A172 (cell line): Measurements from ENCODE around the gene PPFIA1. TPM values are rescaled to one million over a fixed set of nuclear protein-coding genes. Genes with fewer than 3 reads are reported as not detected.

Experiments
- DNase-seq: peaks from one replicate; pipeline ENCODE4 v3.0.0-alpha.2; 2015; ENCODE audit warnings: low spot score
- total RNA-seq: library from RNA; depleted of rRNA; stranded (reverse); fragments of >200 nt; shearing (Covaris generic); gene quantifications from 2 replicates; pipeline ENCODE4 v1.2.3, GENCODE V29; 2014

The PPFIA1 gene
- total RNA-seq, 1 experiment from 2014 or later: 65.9 TPM

GRCh38 chr11:70414341-70415100, 144.0 kb downstream of the PPFIA1 start:
- DNase-seq: no peak

DNA sequence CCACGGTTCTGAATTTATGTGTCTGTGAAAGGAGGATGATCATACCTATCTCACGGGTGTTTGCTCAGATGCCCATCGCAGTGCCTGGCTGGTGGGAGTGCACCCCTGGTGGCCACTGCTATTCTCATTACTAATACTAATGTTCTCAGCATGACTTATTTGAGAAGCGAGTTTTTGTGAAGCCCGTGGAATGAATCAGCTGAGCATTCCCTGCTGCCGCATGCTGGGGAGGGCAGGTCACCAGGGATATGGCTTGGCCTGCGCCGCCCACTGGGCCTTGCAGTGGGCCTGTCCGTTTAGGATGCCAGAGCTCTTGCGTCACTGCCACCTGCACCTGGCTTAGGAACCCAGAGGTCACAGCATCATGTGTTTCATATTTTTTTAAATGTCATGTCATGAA, 144.7 kb downstream of the PPFIA1 start:
- peak; percentile 85 for DNase-seq

- DNase-seq: no peak
Observed at GRCh38 chr11:70415642-70416395, 145.3 kb downstream of the PPFIA1 start.

GRCh38 chr11:70416881-70417280, 146.4 kb downstream of the PPFIA1 start:
- no peak for DNase-seq

DNA sequence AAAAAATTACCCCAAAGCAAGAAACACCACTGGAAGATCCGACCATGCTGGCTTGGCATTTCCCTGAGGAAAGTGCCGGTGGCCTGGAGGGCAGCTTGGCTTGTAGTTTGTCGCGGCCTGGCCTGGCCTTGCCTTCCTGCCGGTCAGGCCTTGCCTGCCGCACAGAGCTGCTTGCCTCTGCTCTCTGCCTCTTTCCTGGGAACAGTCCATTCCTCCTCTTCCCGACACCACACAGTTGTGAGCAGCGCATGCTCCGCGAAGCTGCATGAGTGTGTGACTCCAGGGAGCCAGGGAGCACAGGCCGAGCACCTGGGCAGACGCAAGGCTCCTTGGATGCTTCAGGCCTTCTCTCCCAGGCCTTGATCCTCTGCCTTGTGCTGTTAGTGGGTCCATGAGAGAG, 147.6 kb downstream of the PPFIA1 start:
- DNase-seq: no peak

DNA sequence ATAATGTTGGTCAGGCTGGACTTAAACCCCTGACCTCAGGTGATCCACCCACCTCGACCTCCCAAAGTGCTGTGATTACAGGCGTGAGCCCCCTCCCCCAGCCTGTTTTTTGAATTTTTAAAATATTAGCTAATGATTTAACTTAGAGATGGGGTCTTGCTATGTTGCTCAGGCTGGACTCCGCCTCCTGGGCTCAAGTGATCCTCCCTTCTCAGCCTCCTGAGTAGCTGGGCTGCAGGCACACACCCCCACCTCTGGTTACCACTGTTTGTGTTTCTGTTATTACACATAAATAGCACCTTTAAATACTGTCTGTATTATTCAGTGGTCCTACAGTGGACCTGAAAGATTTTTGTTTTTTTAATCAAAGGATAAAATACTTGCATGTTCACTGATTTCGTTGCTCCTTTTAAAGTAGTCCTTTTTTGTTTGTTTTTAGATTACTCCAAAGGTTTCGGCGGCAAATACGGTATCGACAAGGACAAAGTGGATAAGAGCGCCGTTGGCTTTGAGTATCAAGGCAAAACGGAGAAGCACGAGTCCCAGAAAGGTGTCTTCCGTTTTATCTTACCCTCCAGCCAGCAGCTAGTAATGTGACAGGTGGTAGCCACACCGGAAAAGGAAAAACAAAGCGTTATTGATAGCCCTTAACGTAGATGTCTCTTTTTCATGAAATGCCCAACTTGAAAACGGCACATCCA, 149.0 kb downstream of the PPFIA1 start:
- DNase-seq: no peak

GRCh38 chr11:70420008-70420464, 149.5 kb downstream of the PPFIA1 start:
- peak; percentile 82 for DNase-seq

DNA sequence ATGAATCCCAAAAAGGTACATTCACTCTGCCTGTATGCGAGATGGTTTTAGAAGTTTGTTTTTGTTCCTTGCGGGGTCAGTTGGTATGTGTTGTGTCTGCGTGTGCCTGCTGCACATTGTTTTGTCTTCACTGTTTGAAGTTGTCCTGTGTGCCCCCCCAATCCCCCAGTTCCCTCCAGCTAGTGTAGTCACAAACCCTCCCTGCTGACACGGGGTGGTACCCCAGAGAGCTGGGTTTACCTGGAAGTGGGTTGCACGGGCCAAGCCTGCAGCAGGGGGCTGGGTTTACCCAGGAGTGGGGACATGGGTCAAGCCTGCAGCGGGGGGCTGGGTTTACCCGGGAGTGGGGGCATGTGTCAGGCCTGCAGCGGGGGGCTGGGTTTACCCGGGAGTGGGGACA, 150.0 kb downstream of the PPFIA1 start:
- no peak for DNase-seq

GRCh38 chr11:70421123-70421522, 150.6 kb downstream of the PPFIA1 start:
- DNase-seq: no peak

GRCh38 chr11:70422692-70423522, 152.4 kb downstream of the PPFIA1 start:
- DNase-seq: no peak

- DNase-seq: peak; percentile 97
Observed at GRCh38 chr11:70423523-70424505, 153.3 kb downstream of the PPFIA1 start.

GRCh38 chr11:70424765-70425344, 154.4 kb downstream of the PPFIA1 start:
- DNase-seq: no peak

- DNase-seq: no peak
Observed at GRCh38 chr11:70427436-70427835, 156.9 kb downstream of the PPFIA1 start.

GRCh38 chr11:70428701-70429427, 158.4 kb downstream of the PPFIA1 start:
- DNase-seq: no peak

GRCh38 chr11:70429428-70429705, 158.9 kb downstream of the PPFIA1 start:
- no peak for DNase-seq

- DNase-seq: no peak
Observed at GRCh38 chr11:70429724-70430521, 159.4 kb downstream of the PPFIA1 start.

- no peak for DNase-seq
Observed at GRCh38 chr11:70430671-70431574, 160.4 kb downstream of the PPFIA1 start.

- DNase-seq: no peak
Observed at GRCh38 chr11:70431611-70432010, 161.1 kb downstream of the PPFIA1 start.
